ENCODE measurements around the gene JOSD2.

Gene JOSD2

DNA sequence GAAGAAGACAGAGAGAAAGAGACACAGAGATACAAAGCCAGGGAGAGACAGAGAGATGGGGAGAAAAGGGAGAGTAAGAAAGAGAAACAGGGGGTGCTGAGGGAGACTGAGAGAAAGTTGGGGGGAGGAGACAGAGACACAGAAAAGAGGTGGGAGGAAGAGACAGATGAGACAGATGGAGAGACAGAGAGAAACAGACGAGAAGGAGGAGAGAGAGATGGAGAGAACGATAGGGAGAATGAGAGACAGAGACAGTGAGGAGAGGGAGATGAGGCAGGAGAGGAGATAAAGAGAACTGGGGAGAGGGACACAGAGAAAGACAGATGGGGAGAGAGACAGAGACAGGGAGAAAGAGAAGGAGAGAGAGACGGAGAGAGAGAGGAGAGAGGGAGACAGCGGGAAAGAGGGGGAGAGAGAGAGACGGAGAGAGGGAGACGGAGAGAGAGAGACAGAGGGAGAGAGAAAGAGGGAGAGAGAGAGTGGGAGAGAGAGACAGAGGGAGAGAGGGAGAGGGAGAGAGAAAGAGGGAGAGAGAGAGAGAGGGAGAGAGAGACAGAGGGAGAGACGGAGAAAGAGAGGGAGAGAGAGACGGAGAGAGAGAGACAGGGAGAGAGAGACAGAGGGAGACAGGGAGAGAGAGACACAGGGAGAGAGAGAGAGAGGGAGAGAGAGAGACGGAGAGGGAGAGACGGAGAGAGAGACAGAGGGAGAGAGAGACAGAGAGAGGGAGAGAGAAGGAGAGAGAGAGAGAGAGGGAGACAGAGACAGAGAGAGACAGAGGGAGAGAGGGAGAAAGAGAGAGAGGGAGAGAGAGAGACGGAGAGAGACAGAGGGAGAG is 12.6 kb downstream of the JOSD2 start:
- H3K27ac Mint-ChIP-seq: no peak overlapping the region
- peaks cover 18% of the 10 kb centered on the region for H3K27me3 Mint-ChIP-seq (ENCODE audit: low read depth)
- no peak overlapping the region for H3K4me3 Mint-ChIP-seq

DNA sequence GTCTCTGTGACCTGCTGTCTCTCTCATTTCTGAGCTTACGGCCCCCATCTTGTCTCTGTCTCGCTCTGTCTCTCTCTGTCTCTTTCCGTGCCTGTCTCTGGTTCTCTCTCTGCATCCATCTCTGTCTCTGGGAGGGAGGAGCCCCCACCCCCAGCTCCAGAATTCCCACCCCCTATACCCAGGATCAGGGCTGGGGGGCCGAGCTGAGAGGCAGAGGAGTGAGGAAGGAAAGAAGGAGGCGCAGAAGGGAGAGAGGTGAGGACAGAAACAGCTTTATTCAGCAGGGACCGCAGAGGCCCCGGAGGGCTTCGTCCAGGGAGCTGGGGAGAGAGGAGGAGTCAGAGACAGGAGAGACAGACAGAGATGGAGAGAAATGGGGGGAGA is 14.0 kb downstream of the JOSD2 start:
- TF ChIP-seq, protein P1, sequence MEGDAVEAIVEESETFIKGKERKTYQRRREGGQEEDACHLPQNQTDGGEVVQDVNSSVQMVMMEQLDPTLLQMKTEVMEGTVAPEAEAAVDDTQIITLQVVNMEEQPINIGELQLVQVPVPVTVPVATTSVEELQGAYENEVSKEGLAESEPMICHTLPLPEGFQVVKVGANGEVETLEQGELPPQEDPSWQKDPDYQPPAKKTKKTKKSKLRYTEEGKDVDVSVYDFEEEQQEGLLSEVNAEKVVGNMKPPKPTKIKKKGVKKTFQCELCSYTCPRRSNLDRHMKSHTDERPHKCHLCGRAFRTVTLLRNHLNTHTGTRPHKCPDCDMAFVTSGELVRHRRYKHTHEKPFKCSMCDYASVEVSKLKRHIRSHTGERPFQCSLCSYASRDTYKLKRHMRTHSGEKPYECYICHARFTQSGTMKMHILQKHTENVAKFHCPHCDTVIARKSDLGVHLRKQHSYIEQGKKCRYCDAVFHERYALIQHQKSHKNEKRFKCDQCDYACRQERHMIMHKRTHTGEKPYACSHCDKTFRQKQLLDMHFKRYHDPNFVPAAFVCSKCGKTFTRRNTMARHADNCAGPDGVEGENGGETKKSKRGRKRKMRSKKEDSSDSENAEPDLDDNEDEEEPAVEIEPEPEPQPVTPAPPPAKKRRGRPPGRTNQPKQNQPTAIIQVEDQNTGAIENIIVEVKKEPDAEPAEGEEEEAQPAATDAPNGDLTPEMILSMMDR (IDR thresholded peaks at IDR 0.05; ENCODE audit: unreplicated experiment in 3 of 3): no peak
- Mint-ChIP-seq H3K27me3 (ENCODE audit: low read depth) (peaks cover 27% of the 10 kb centered on the region), H3K9me3 (no peaks in the 10 kb centered on the region), H3K4me3 (no peak overlapping the region), H3K36me3 (ENCODE audit: low read depth) (no peaks in the 10 kb centered on the region), H3K27ac (no peak overlapping the region), H3K4me1 (peaks cover 9% of the 10 kb centered on the region)

More for the DNA sequence above, 12.6 kb downstream of the JOSD2 start:
- no peaks in the 10 kb centered on the region for H3K36me3 Mint-ChIP-seq (ENCODE audit: low read depth)
- H3K9me3 Mint-ChIP-seq: no peaks in the 10 kb centered on the region
- peaks cover 4% of the 10 kb centered on the region for H3K4me1 Mint-ChIP-seq
- TF ChIP-seq, protein P1 (IDR thresholded peaks at IDR 0.05; ENCODE audit: unreplicated experiment in 3 of 3): no peak

DNA sequence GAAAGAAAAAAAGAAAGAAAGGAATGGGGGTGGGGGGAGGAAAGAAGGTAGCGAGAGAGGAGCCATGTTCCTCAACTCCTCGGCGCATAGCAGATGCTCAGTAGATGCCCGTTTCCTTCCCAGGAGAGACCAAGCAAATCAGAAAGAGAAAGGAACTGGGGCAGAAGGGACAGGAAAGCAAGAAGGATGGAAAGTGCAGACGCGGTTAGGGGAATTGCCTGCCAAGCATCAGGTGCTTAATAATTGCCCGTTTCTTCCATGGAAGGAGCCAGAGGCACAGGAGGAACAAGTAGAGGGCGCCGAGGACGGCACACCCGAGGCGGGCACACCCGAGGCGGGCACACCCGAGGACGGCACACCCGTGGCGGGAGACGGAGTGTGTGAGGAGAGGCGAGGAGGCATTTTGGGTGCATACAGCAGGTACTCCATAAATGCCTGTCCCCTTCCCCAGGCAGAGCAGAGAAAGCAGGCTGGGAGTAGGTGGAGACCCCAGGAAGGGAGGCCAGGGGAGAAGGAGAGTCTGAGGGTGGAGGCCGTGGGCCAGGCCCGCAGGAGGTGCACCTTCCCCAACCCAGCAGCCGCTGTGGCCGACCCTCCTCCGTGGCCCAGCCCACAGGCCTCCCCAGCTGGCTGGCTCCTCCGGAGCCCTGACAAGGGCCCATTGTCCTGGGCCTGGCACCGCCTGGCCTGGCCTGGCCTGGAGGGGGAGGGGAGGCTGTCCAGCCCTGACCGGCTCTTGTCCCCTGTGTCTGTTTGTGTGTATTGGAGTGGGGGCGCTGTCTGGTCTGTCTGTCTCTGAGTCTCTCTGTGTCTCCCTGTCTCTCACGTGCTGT is 14.6 kb downstream of the JOSD2 start:
- Mint-ChIP-seq H3K4me3 (peak overlapping the region; percentile 29 to 89 (median 77)), H3K4me1 (peaks cover 11% of the 10 kb centered on the region), H3K27ac (peak overlapping the region in 1 of 3 experiments; percentile 32), H3K27me3 (ENCODE audit: low read depth) (peaks cover 29% of the 10 kb centered on the region), H3K9me3 (no peaks in the 10 kb centered on the region), H3K36me3 (ENCODE audit: low read depth) (no peaks in the 10 kb centered on the region)
- TF ChIP-seq, protein P1 (IDR thresholded peaks at IDR 0.05; ENCODE audit: unreplicated experiment in 3 of 3): no peak

DNA sequence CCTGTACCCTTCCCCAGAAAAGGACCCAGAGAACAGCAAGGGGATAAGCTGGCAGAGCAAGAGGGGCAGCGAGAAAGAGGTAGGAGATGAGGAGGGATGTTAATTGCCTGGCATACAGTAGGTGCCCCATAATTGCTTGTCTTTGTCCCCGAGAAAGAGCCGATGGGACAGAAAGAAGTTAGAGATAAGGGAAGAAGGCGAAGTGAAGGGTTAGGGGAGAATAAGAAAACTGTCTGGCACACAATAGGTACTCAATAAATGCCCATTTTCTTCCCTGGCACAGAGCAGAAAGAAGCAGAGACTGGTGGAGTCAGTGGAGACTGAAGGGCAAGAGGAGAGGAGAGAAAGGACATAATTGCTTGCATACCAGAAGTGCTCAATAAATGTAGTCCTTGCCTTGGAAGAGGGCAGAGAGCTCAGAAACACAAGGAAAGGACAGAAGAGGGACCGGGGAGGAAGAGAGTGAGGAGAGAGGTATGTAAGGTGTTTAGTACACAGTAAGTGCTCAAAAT is 15.9 kb downstream of the JOSD2 start:
- peaks cover 3% of the 10 kb centered on the region for H3K36me3 Mint-ChIP-seq (ENCODE audit: low read depth)
- H3K4me1 Mint-ChIP-seq: peaks cover 22% of the 10 kb centered on the region
- peaks cover 39% of the 10 kb centered on the region for H3K27me3 Mint-ChIP-seq (ENCODE audit: low read depth)
- TF ChIP-seq, protein P1 (IDR thresholded peaks at IDR 0.05; ENCODE audit: unreplicated experiment in 3 of 3): no peak
- peak overlapping the region in 2 of 3 experiments; percentile 17 to 42 for H3K27ac Mint-ChIP-seq
- peaks cover 5% of the 10 kb centered on the region for H3K9me3 Mint-ChIP-seq
- H3K4me3 Mint-ChIP-seq: peak overlapping the region; percentile 39 to 89 (median 69)

DNA sequence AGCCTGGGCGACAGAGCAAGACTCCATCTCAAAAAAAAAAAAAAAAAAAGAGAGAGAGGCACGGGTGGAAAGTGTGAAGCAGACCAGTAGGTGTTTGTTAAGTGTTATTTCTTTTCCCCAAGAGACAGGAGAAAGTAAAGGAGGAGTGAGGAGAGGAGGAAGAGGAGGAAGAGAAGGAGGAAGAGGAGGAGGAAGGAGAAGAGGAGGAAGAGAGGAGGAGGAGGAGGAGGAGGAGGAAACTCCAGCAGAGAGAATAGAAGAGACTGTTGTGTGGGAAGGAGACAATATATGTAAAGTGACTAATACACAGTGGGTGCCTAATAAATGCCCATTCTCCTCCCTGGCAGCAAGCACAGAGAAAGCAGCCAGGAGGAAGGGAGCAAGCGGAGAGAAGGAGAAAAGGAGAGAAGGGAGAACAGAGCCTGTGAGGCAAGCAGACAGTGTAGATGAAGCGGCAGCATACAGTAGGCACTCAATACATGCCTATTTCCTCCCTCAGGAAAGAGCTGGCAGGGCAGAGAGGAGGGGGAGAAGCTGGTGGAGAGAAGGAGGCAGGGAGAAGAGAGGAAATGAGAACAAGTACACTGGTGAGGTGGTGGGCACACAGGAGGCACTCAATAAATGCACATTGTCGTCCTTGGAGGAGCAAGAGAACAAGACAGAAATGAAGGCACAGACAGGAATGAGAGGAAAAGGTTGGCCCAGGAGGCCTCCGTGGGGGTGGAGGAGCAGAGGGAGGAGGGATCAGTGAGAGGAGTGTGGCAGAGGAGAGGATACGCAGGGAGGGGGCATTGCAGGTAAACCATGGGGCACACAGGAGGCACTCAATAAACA is 16.6 kb downstream of the JOSD2 start:
- TF ChIP-seq, protein P1 (IDR thresholded peaks at IDR 0.05; ENCODE audit: unreplicated experiment in 3 of 3): no peak

More for the DNA sequence above, 16.6 kb downstream of the JOSD2 start:
- Mint-ChIP-seq H3K27me3 (ENCODE audit: low read depth) (peaks cover 44% of the 10 kb centered on the region), H3K4me3 (peak overlapping the region; percentile 26 to 89 (median 69)), H3K27ac (no peak overlapping the region), H3K9me3 (peaks cover 5% of the 10 kb centered on the region), H3K36me3 (ENCODE audit: low read depth) (peaks cover 6% of the 10 kb centered on the region), H3K4me1 (peaks cover 28% of the 10 kb centered on the region)

All from nephron (organoid).